HG02678 (cell line): ENCODE results near the gene TCEAL7.

Source experiments
- ATAC-seq: cut with Tn5 transposase; IDR thresholded peaks from one replicate; pipeline ENCODE4 v1.9.1; 2021; ENCODE audit warnings: mild to moderate bottlenecking, moderate library complexity; ENCODE audit not compliant: unreplicated experiment

TCEAL7 gene

GRCh38 chrX:103363046-103363445 is 33.0 kb downstream of the TCEAL7 start:
- no peak for ATAC-seq

GRCh38 chrX:103367502-103367901 is 37.5 kb downstream of the TCEAL7 start:
- no peak for ATAC-seq

- ATAC-seq: no peak
These were observed 39.4 kb downstream of the TCEAL7 start for GRCh38 chrX:103369479-103369878.

GRCh38 chrX:103372886-103373285 is 42.8 kb downstream of the TCEAL7 start:
- ATAC-seq: no peak

GRCh38 chrX:103373581-103373980 is 43.5 kb downstream of the TCEAL7 start:
- no peak for ATAC-seq

- ATAC-seq: no peak
These were observed 46.3 kb downstream of the TCEAL7 start, which contains the start of gene BEX3 for GRCh38 chrX:103376118-103376978. BEX3 (plus strand) TSS chrX:103376538; CDS start chrX:103377522, 984 bp downstream.

- no peak for ATAC-seq
These were observed 46.9 kb downstream of the TCEAL7 start for GRCh38 chrX:103376979-103377324.

GRCh38 chrX:103378990-103379389 is 49.0 kb downstream of the TCEAL7 start:
- ATAC-seq: no peak
